Transverse colon (tissue), 4 donors: ENCODE results near the gene ENDOD1. TPM values are rescaled to one million over a fixed set of nuclear protein-coding genes. Genes with fewer than 3 reads are reported as not detected.

Experiments
- DNase-seq: peaks from one replicate; pipeline ENCODE4 v3.0.0-alpha.2; 2019
- H3K27ac ChIP-seq, 4 donors: fragments of 200-600 bp; sonication (generic); 2 replicates each; pipeline ENCODE4 v1.5.1; 2016 to 2018; ENCODE audit warnings: inconsistent platforms in 4 of 4
- H3K27me3 ChIP-seq: fragments of 200-600 bp; sonication (generic); 2 replicates; pipeline ENCODE4 v1.5.1; 2017; ENCODE audit warnings: inconsistent platforms
- H3K36me3 ChIP-seq, 4 donors: fragments of 200-600 bp; sonication (generic); 2 replicates each; pipeline ENCODE4 v1.5.1; 2017 to 2019; ENCODE audit warnings: inconsistent platforms in 4 of 4
- H3K4me1 ChIP-seq, 4 donors: fragments of 200-600 bp; sonication (generic); 2 replicates each; pipeline ENCODE4 v1.5.1; 2017 to 2020; ENCODE audit warnings: inconsistent platforms in 4 of 4
- H3K4me3 ChIP-seq, 4 donors: fragments of 200-600 bp; sonication (generic); 1 replicate in 1 of 4; 2 replicates in 3 of 4; pipeline versions ENCODE4 v1.5.1 to v1.6.1; 2017 to 2019; ENCODE audit warnings: inconsistent platforms in 4 of 4
- H3K9me3 ChIP-seq, 2 donors: fragments of 200-600 bp; sonication (generic); 2 replicates each; pipeline ENCODE4 v1.5.1; 2017 to 2019; ENCODE audit warnings: inconsistent platforms in 2 of 2
- EP300 ChIP-seq: sonication (generic); formaldehyde crosslinking; IDR thresholded peaks from one replicate; pipeline ENCODE4 v1.6.1; 2017; ENCODE audit warnings: antibody characterized with exemption, low read depth
- POLR2A ChIP-seq: fragments of 450-650 bp; IDR thresholded peaks from one replicate; pipeline ENCODE4 v1.6.1; 2016; ENCODE audit warnings: antibody characterized with exemption, mild to moderate bottlenecking, moderate library complexity
- POLR2AphosphoS5 ChIP-seq, 3 donors: sonication (generic); formaldehyde crosslinking; IDR thresholded peaks; one replicate each; pipeline ENCODE4 v1.6.1; 2016; ENCODE audit warnings: antibody characterized with exemption in 3 of 3
- WGBS, 2 donors: methylation state at CpG; one replicate each; pipeline ENCODE4 v1.1.5; 2018; ENCODE audit warnings: low coverage in 1 of 2; 5-methylcytosine and 5-hydroxymethylcytosine counted together
- in situ Hi-C, 4 donors: fragments of 200-750 bp; cut with MboI; loops; one replicate each; pipeline versions ENCODE4 v1.15.0 to v1.15.1; 2017; ENCODE audit warnings: low sequenced_read_pairs in 3 of 4, low pct_ligation_motif_present in 1 of 4, low pct_unique_long_range_greater_than_20kb in 1 of 4
- intact Hi-C: fragments of 100-400 bp; cut with DNase I; formaldehyde crosslinking; loops from one replicate; pipeline ENCODE4 v1.15.1; 2023; ENCODE audit warnings: low total_unique reads
- total RNA-seq, 4 donors: library from RNA; depleted of rRNA; stranded (reverse); fragments of >200 nt; gene quantifications; one replicate each; pipeline ENCODE4 v1.1.0, GENCODE V29; 2016
- TF ChIP-seq, protein P1 (sequence below), 5 experiments: fragments of 200-600 bp in 3 of 5; fragments of 450-650 bp in 2 of 5; sonication (generic) in 3 of 5; IDR thresholded peaks; 1 replicate in 2 of 5; 2 replicates in 3 of 5; pipeline ENCODE4 v1.5.1; 2016 to 2017; ENCODE audit warnings: antibody characterized with exemption in 5 of 5, inconsistent platforms in 3 of 5, mild to moderate bottlenecking in 2 of 5, moderate library complexity in 1 of 5

The ENDOD1 gene
- total RNA-seq, 4 donors from 2014 or later, result 36.4 to 86.2 (median 73.2) TPM

DNA sequence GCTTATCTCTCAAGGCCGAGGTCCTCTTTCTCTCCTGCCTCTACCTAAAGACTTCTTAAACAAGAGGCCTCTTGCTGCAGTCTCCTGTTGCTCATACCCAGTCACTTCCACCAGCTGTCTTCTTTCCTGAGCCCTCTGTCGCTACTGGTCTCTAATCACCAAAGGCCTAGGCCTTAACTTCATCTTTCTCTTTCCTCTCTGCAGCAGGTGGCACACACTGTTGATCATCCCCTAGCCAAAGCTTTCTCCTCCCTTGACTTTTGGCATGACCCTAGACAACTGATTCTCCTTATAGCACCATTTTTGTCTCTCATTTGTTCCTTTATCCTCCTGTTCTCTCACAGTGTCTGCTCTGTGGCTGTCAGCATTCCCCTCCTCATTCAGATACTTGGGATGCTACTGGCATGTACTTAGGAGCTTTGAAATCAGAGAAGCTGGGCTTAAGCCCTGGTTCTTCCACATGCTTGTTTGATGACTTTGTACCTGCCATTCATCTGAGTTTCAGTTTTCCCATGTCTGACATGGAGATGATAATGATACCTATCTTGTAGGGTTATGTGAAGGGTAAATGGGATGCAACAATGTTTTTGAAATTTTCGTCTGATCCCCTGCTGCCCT is 22.4 kb downstream of the ENDOD1 start:
- no peak overlapping the region for H3K27ac ChIP-seq
- H3K4me3 ChIP-seq, result no peak overlapping the region
- in situ Hi-C loops (no loop called here), intact Hi-C loops (no loop called here)
- WGBS, 2 donors, result 68 to 90% methylated on average over 3 of the region's 3 CpGs
- TF ChIP-seq POLR2A, result no peak
- TF ChIP-seq, protein P1, sequence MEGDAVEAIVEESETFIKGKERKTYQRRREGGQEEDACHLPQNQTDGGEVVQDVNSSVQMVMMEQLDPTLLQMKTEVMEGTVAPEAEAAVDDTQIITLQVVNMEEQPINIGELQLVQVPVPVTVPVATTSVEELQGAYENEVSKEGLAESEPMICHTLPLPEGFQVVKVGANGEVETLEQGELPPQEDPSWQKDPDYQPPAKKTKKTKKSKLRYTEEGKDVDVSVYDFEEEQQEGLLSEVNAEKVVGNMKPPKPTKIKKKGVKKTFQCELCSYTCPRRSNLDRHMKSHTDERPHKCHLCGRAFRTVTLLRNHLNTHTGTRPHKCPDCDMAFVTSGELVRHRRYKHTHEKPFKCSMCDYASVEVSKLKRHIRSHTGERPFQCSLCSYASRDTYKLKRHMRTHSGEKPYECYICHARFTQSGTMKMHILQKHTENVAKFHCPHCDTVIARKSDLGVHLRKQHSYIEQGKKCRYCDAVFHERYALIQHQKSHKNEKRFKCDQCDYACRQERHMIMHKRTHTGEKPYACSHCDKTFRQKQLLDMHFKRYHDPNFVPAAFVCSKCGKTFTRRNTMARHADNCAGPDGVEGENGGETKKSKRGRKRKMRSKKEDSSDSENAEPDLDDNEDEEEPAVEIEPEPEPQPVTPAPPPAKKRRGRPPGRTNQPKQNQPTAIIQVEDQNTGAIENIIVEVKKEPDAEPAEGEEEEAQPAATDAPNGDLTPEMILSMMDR (IDR thresholded peaks at IDR 0.05), result no peak
- no peak for TF ChIP-seq EP300
- TF ChIP-seq POLR2AphosphoS5 (IDR thresholded peaks at IDR 0.05), result no peak
- DNase-seq, result no peak
- H3K27me3 ChIP-seq, result no peaks in the 10 kb centered on the region
- no peaks in the 10 kb centered on the region for H3K9me3 ChIP-seq
- H3K36me3 ChIP-seq, result no peaks in the 10 kb centered on the region
- H3K4me1 ChIP-seq, result peaks cover 0 to 14% (median 2%) of the 10 kb centered on the region in 4 donors

DNA sequence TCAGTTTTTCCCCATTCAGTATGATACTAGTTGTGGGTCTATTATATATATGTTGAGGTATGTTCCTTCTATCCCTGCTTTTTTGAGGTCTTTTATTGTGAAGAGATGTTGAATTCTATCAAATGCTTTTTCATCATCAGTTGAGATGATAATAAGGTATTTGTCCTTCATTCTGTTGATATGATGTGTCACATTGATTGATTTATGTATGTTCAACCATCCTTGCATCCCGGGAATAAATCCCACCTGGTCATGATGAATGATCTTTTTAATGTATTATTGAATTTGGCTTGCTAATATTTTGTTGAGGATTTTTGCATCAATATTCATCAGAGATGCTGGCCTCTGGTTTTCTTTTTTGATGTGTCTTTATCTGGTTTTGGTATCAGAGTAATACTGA is 26.0 kb downstream of the ENDOD1 start:
- H3K27me3 ChIP-seq, result no peaks in the 10 kb centered on the region
- H3K4me3 ChIP-seq, result no peak overlapping the region
- H3K4me1 ChIP-seq, result no peaks in the 10 kb centered on the region
- H3K36me3 ChIP-seq, result no peaks in the 10 kb centered on the region
- in situ Hi-C loops (no loop called here), intact Hi-C loops (no loop called here)
- 82 to 94% methylated on average over 1 of the region's 1 CpG for WGBS, 2 donors
- H3K27ac ChIP-seq, result no peak overlapping the region
- no peak for TF ChIP-seq POLR2AphosphoS5 (IDR thresholded peaks at IDR 0.05)
- no peak for TF ChIP-seq POLR2A
- no peak for TF ChIP-seq EP300
- TF ChIP-seq, protein P1 (IDR thresholded peaks at IDR 0.05), result no peak
- no peak for DNase-seq
- H3K9me3 ChIP-seq, result peaks cover 0 to 4% of the 10 kb centered on the region in 2 donors

DNA sequence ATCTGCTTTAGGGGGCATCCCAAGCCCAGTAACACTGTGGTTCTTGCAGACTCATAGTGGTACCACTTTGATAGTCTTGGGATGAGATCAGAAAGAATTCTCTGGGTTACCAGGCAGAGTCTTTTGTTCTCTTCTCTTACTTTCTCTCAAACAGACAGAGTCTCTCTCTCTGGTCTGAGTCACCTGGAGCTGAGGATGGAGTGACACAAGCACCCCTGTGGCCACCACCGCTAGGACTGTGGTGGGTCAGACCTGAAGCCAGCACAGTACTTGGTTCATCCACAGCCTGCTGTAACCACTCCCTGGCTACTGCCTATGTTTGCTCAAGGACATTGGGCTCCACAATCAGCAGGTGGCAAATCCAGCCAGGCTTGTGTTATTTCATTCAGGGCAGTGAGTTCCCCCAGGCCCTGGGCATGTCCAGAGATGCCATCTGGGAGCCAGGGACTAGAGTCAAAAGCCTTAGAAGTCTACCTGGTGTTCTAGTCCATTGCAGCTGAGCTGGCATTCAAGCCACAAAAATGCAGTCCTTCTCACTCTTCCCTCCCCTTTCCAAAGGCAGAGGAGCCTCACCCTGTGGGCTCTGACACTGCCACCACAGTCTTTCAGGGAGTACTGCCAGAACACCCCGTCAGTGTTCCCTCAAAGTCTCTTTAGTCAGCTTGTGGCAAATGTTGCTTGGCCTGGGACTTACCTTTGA is 29.9 kb downstream of the ENDOD1 start:
- Histone ChIP-seq H3K27me3 (no peaks in the 10 kb centered on the region), H3K4me3 (no peak overlapping the region), H3K9me3 (peaks cover 0 to 4% of the 10 kb centered on the region in 2 donors), H3K36me3 (no peaks in the 10 kb centered on the region), H3K4me1 (no peaks in the 10 kb centered on the region), H3K27ac (no peak overlapping the region)
- intact Hi-C loops, result no loop called here
- in situ Hi-C loops, result no loop called here
- WGBS, 2 donors, result 83% methylated on average over 2 of the region's 2 CpGs; no CpG with 5 or more reads in 1 of the 2 donors
- TF ChIP-seq POLR2A (no peak), POLR2AphosphoS5 (IDR thresholded peaks at IDR 0.05) (no peak)
- TF ChIP-seq, protein P1 (IDR thresholded peaks at IDR 0.05), result no peak
- no peak for DNase-seq

- in situ Hi-C loops (no loop called here), intact Hi-C loops (no loop called here)
- no peak for TF ChIP-seq POLR2AphosphoS5 (IDR thresholded peaks at IDR 0.05)
- no peak for TF ChIP-seq POLR2A
- TF ChIP-seq, protein P1 (IDR thresholded peaks at IDR 0.05), result no peak
- no peak for TF ChIP-seq EP300
- no peak overlapping the region for H3K4me3 ChIP-seq
- H3K4me1 ChIP-seq, result no peaks in the 10 kb centered on the region
- H3K27me3 ChIP-seq, result no peaks in the 10 kb centered on the region
- no peaks in the 10 kb centered on the region for H3K36me3 ChIP-seq
- WGBS, 2 donors, result 94 to 96% methylated on average over 1 of the region's 1 CpG
- DNase-seq, result no peak
- H3K27ac ChIP-seq, result no peak overlapping the region
- H3K9me3 ChIP-seq, result peaks cover 0 to 4% of the 10 kb centered on the region in 2 donors
Observed at GRCh38 chr11:95121698-95122097, 32.1 kb downstream of the ENDOD1 start.
